OCI-LY3 (cell line): ENCODE measurements around the gene DOCK4.

Experiments
- EZH2phosphoT487 ChIP-seq: fragments of 200-600 bp; shearing (Covaris generic); IDR thresholded peaks from 2 replicates; pipeline ENCODE4 v1.6.1; 2018; ENCODE audit warnings: antibody characterized with exemption, mixed run types, low read depth
- TF ChIP-seq, protein P1 (sequence below): fragments of 200-600, 300-600 bp; sonication (generic); IDR thresholded peaks from 2 replicates; pipeline ENCODE4 v1.5.1; 2014; ENCODE audit warnings: antibody characterized with exemption, low read length, low read depth

DNA sequence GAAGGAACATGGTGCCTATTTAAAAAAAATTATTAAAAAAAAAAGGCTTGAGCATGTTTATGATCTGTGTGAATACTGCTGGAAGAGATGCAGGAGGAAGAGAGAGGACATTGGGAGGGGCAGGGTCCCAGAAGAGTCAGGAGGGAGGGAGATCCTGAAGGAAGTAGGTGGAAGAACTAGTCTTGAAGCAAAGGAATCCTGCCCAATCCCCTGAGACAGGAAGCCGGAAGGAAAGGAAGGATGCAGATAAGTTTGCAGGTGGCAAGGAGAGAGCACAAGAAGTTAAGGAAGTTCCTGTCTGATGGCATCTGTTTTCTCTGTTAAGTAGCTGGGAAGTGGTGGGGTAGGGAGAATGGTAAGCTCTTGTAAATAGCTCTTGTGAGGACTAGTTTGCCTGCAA is 318.5 kb downstream of the DOCK4 start:
- TF ChIP-seq, protein P1, sequence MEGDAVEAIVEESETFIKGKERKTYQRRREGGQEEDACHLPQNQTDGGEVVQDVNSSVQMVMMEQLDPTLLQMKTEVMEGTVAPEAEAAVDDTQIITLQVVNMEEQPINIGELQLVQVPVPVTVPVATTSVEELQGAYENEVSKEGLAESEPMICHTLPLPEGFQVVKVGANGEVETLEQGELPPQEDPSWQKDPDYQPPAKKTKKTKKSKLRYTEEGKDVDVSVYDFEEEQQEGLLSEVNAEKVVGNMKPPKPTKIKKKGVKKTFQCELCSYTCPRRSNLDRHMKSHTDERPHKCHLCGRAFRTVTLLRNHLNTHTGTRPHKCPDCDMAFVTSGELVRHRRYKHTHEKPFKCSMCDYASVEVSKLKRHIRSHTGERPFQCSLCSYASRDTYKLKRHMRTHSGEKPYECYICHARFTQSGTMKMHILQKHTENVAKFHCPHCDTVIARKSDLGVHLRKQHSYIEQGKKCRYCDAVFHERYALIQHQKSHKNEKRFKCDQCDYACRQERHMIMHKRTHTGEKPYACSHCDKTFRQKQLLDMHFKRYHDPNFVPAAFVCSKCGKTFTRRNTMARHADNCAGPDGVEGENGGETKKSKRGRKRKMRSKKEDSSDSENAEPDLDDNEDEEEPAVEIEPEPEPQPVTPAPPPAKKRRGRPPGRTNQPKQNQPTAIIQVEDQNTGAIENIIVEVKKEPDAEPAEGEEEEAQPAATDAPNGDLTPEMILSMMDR, result no peak
- no peak for TF ChIP-seq EZH2phosphoT487
